ENCODE data around the gene RIOK1. TPM values are rescaled to one million over a fixed set of nuclear protein-coding genes. Genes with fewer than 3 reads are reported as not detected.

The RIOK1 gene
- total and polyA plus RNA-seq, 9 of the 15 experiments (the other 6 are each of a cell fraction or from before 2014, with no cell fraction given) = 24.9 to 101 (median 52.2) TPM

GRCh38 chr6:7343546-7344475 is 45.8 kb upstream of the RIOK1 start (continued):
- TF ChIP-seq SFPQ (IDR thresholded peaks at IDR 0.05; ENCODE audit: low read depth, low read length) (no peak), CHD4 (IDR thresholded peaks at IDR 0.05; ENCODE audit: insufficient read depth, insufficient replicate concordance, low read depth, low read length, poor library complexity, severe bottlenecking) (no peak), ESRRA (IDR thresholded peaks at IDR 0.05; ENCODE audit: borderline replicate concordance, low read depth) (peak; percentile 59; the same call in 1 of the 2 replicates), CBX2 (IDR thresholded peaks at IDR 0.05; ENCODE audit: insufficient read depth, low read length, poor library complexity, severe bottlenecking) (no peak), ZC3H4 (CRISPR knock-in tag; IDR thresholded peaks at IDR 0.05; ENCODE audit: borderline replicate concordance) (no peak), GMEB1 (CRISPR knock-in tag; IDR thresholded peaks at IDR 0.05) (no peak), ZBTB33 (CRISPR knock-in tag; IDR thresholded peaks at IDR 0.05) (peak; percentile 49; the same call in 1 of the 2 replicates), RAD51 (IDR thresholded peaks at IDR 0.05; ENCODE audit: borderline replicate concordance, low read depth) (no peak), ETV1 (tag; conservative IDR thresholded peaks at IDR 0.05; ENCODE audit: low read depth) (no peak), ZNF639 (CRISPR knock-in tag; conservative IDR thresholded peaks at IDR 0.05 in 1 of 2, IDR thresholded peaks at IDR 0.05 in 1 of 2) (no peak), SMARCB1 (IDR thresholded peaks at IDR 0.05; ENCODE audit: insufficient read length, low read depth) (no peak), C11orf30 (IDR thresholded peaks at IDR 0.05; ENCODE audit: low read depth) (no peak), ELF1 (tag; IDR thresholded peaks at IDR 0.05) (0 out of 2 replicates have a peak, but pooled peaks have one; percentile 18), E2F8 (IDR thresholded peaks at IDR 0.05; ENCODE audit: low read depth, partially characterized antibody) (no peak)

Data from K562 (cell line).